Measurements from ENCODE around the gene CEP350. TPM values are rescaled to one million over a fixed set of nuclear protein-coding genes. Genes with fewer than 3 reads are reported as not detected.

Gene CEP350
- total RNA-seq, 2 donors from 2014 or later, result 41.5 to 55.4 TPM

- intact Hi-C loops (cut with DNase I), result no loop called here
- 82 to 84% methylated on average over 6 of the region's 6 CpGs for WGBS, 2 donors
- no peak overlapping the region for H3K27ac ChIP-seq
- no peaks in the 10 kb centered on the region for H3K9me3 ChIP-seq
- H3K36me3 ChIP-seq (replicated peaks in 1 of 2; ENCODE audit: insufficient read depth in 1 of 2, low read depth in 2 of 2), result no peaks in the 10 kb centered on the region
- no peak for TF ChIP-seq POLR2A (IDR thresholded peaks at IDR 0.05)
- TF ChIP-seq CTCF (IDR thresholded peaks at IDR 0.05), result no peak
- no peak overlapping the region for H3K4me3 ChIP-seq
- ATAC-seq (no peak), DNase-seq (no peak)
- no peaks in the 10 kb centered on the region for H3K4me1 ChIP-seq
- H3K27me3 ChIP-seq, result no peaks in the 10 kb centered on the region
Observed at GRCh38 chr1:180144659-180145357, 190.2 kb downstream of the CEP350 start.

GRCh38 chr1:180145446-180145845 is 190.8 kb downstream of the CEP350 start:
- no peak for TF ChIP-seq CTCF (IDR thresholded peaks at IDR 0.05)
- no peak for TF ChIP-seq POLR2A (IDR thresholded peaks at IDR 0.05)
- Histone ChIP-seq H3K4me1 (no peaks in the 10 kb centered on the region), H3K9me3 (no peaks in the 10 kb centered on the region), H3K36me3 (replicated peaks in 1 of 2; ENCODE audit: insufficient read depth in 1 of 2, low read depth in 2 of 2) (no peaks in the 10 kb centered on the region), H3K27me3 (no peaks in the 10 kb centered on the region), H3K4me3 (no peak overlapping the region), H3K27ac (no peak overlapping the region)
- intact Hi-C loops (cut with DNase I), result no loop called here
- no peak for DNase-seq
- ATAC-seq, result no peak
- WGBS, 2 donors, result 82 to 85% methylated on average over 3 of the region's 3 CpGs

- intact Hi-C loops (cut with DNase I), result no loop called here
- WGBS, 2 donors, result 51 to 64% methylated on average over 1 of the region's 1 CpG
- Histone ChIP-seq H3K4me1 (peaks cover 18% of the 10 kb centered on the region), H3K27me3 (no peaks in the 10 kb centered on the region), H3K4me3 (no peak overlapping the region), H3K36me3 (replicated peaks in 1 of 2; ENCODE audit: insufficient read depth in 1 of 2, low read depth in 2 of 2) (no peaks in the 10 kb centered on the region), H3K9me3 (no peaks in the 10 kb centered on the region), H3K27ac (no peak overlapping the region)
- TF ChIP-seq CTCF (IDR thresholded peaks at IDR 0.05) (no peak), POLR2A (IDR thresholded peaks at IDR 0.05) (no peak)
- no peak for ATAC-seq
- no peak for DNase-seq
Observed at GRCh38 chr1:180150982-180151381, 196.4 kb downstream of the CEP350 start.

GRCh38 chr1:180151508-180151907 is 196.9 kb downstream of the CEP350 start:
- no peaks in the 10 kb centered on the region for H3K27me3 ChIP-seq
- no peak overlapping the region for H3K27ac ChIP-seq
- TF ChIP-seq CTCF (IDR thresholded peaks at IDR 0.05) (no peak), POLR2A (IDR thresholded peaks at IDR 0.05) (no peak)
- intact Hi-C loops (cut with DNase I), result no loop called here
- ATAC-seq, result no peak
- peaks cover 23% of the 10 kb centered on the region for H3K4me1 ChIP-seq
- H3K36me3 ChIP-seq (replicated peaks in 1 of 2; ENCODE audit: insufficient read depth in 1 of 2, low read depth in 2 of 2), result no peaks in the 10 kb centered on the region
- no peak for DNase-seq
- no peaks in the 10 kb centered on the region for H3K9me3 ChIP-seq
- 71 to 81% methylated on average over 3 of the region's 3 CpGs for WGBS, 2 donors
- no peak overlapping the region for H3K4me3 ChIP-seq

- Histone ChIP-seq H3K27ac (no peak overlapping the region), H3K4me1 (peaks cover 34% of the 10 kb centered on the region), H3K9me3 (no peaks in the 10 kb centered on the region), H3K4me3 (no peak overlapping the region), H3K27me3 (no peaks in the 10 kb centered on the region), H3K36me3 (replicated peaks in 1 of 2; ENCODE audit: insufficient read depth in 1 of 2, low read depth in 2 of 2) (no peaks in the 10 kb centered on the region)
- no peak for TF ChIP-seq POLR2A (IDR thresholded peaks at IDR 0.05)
- TF ChIP-seq CTCF (IDR thresholded peaks at IDR 0.05), result no peak
- no peak for DNase-seq
- 88 to 96% methylated on average over 6 of the region's 6 CpGs for WGBS, 2 donors
- ATAC-seq, result no peak
- intact Hi-C loops (cut with DNase I), result no loop called here
Observed at GRCh38 chr1:180152588-180152987, 198.0 kb downstream of the CEP350 start.

Data from body of pancreas (tissue), 4 donors.